Stimulated activated CD8-positive, alpha-beta memory T cell treated with anti-CD3 and anti-CD28 coated beads, Interleukin-4, amount 100 ng/mL, for 1 hour (primary cell): Measurements from ENCODE around the gene VPS33B.

Experiments
- DNase-seq, 2 donors: peaks; one replicate each; pipeline ENCODE4 v3.0.0-alpha.2; 2020; ENCODE audit warnings: low read depth in 2 of 2, low spot score in 1 of 2

The VPS33B gene

GRCh38 chr15:90953947-90954711 lies 68.3 kb downstream of the VPS33B start:
- DNase-seq: no peak

GRCh38 chr15:90952901-90953677 lies 69.3 kb downstream of the VPS33B start:
- DNase-seq: no peak

GRCh38 chr15:90950676-90951075 lies 71.7 kb downstream of the VPS33B start:
- DNase-seq: no peak

GRCh38 chr15:90949979-90950675 lies 72.3 kb downstream of the VPS33B start:
- DNase-seq: no peak
